NB4 (cell line): ENCODE results near the gene SMARCC2.

ENCODE experiments used
- MYC ChIP-seq: IDR thresholded peaks from 2 replicates; pipeline ENCODE4 v1.6.1; 2011; ENCODE audit warnings: low read depth, low read length
- POLR2A ChIP-seq: IDR thresholded peaks from 2 replicates; pipeline ENCODE4 v1.6.1; 2011; ENCODE audit warnings: mild to moderate bottlenecking; ENCODE audit not compliant: insufficient read length; ENCODE audit errors: extremely low read depth
- TF ChIP-seq, protein P1 (sequence below): IDR thresholded peaks from one replicate; pipeline ENCODE4 v1.5.1; 2012; ENCODE audit warnings: low read depth, low read length
- TF ChIP-seq, protein P2 (sequence below): IDR thresholded peaks from 2 replicates; pipeline ENCODE4 v1.6.1; 2011; ENCODE audit warnings: low read depth, low read length

DNA sequence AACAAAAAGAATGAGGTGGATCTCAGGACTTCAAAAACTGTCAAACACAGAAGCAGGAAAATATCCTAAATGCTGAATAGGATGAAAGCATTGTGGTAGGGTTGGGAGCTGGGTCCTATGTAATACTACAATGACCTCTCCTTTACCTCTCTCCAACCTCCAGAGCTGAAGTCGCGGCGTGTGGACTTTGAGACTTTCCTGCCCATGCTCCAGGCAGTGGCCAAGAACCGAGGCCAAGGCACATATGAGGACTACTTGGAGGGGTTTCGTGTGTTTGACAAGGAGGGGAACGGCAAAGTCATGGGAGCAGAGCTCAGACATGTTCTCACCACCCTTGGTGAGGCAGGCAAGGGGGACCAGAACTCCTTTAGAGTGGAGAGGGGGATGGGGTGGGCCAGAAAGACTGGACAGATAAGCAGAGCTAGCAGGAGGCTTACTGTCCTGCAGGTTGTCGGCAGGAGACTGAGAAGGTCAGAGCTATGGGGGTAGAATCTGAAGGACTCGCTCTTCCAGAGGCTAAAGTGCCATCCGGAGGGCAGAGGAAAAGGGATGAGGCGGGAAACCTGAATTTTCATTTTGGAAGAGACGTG is 33.9 kb downstream of the SMARCC2 start:
- TF ChIP-seq, protein P1, sequence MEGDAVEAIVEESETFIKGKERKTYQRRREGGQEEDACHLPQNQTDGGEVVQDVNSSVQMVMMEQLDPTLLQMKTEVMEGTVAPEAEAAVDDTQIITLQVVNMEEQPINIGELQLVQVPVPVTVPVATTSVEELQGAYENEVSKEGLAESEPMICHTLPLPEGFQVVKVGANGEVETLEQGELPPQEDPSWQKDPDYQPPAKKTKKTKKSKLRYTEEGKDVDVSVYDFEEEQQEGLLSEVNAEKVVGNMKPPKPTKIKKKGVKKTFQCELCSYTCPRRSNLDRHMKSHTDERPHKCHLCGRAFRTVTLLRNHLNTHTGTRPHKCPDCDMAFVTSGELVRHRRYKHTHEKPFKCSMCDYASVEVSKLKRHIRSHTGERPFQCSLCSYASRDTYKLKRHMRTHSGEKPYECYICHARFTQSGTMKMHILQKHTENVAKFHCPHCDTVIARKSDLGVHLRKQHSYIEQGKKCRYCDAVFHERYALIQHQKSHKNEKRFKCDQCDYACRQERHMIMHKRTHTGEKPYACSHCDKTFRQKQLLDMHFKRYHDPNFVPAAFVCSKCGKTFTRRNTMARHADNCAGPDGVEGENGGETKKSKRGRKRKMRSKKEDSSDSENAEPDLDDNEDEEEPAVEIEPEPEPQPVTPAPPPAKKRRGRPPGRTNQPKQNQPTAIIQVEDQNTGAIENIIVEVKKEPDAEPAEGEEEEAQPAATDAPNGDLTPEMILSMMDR: no peak
- TF ChIP-seq POLR2A (no peak), MYC (no peak)
- TF ChIP-seq, protein P2, sequence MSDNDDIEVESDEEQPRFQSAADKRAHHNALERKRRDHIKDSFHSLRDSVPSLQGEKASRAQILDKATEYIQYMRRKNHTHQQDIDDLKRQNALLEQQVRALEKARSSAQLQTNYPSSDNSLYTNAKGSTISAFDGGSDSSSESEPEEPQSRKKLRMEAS: no peak
